ENCODE results near the gene MTA3. TPM values are rescaled to one million over a fixed set of nuclear protein-coding genes. Genes with fewer than 3 reads are reported as not detected.

Gene MTA3
- total and polyA plus RNA-seq, 2 donors (not counting 3 experiments of a cell fraction or from before 2014, with no cell fraction given): 36.3 to 53.3 TPM

DNA sequence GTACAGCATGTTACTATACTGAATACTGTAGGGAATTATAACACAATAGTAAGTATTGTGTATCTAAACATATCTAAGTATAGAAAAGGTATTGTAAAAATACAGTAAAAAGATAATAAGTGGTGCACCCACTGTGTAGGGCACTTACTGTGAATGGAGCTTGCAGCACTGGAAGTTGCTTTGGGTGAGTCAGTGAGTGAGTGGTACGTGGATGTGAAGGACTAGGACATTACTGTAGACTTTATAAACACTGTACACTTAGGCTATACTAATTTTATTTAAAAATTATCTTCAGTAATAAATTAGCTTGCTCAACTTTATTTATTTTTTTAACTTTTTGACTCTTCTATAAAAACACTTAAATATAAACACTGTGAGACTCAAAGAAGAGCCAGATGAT is 82.6 kb downstream of the MTA3 start:
- FAIRE-seq (no peak), DNase-seq (ENCODE audit: low read depth, low spot score) (no peak)
- no peak overlapping the region for H3K27ac ChIP-seq (ENCODE audit: insufficient read depth, low read depth, low read length)
- H3K27me3 ChIP-seq (ENCODE audit: control insufficient read depth in 2 of 2, insufficient read depth in 2 of 2, low read length in 2 of 2): no peaks in the 10 kb centered on the region
- peaks cover 0 to 3% of the 10 kb centered on the region in 2 experiments for H3K36me3 ChIP-seq (ENCODE audit: control insufficient read depth in 2 of 2, extremely low read depth in 1 of 2, insufficient read depth in 2 of 2, low read length in 2 of 2)
- no peaks in the 10 kb centered on the region for H3K9me3 ChIP-seq (replicated peaks; ENCODE audit: control insufficient read depth, insufficient read depth, low read length)
- H2AFZ ChIP-seq (ENCODE audit: low read depth, low read length): no peak overlapping the region
- BruUV-seq (replicated peaks): no TSS peak
- H3K9ac ChIP-seq (replicated peaks; ENCODE audit: extremely low read depth, insufficient read depth, low read length): no peak overlapping the region
- dilution Hi-C loops (cut with MboI; ENCODE audit: extremely low pct_ligation_motif_present, low sequenced_read_pairs): no loop called here
- H3K4me2 ChIP-seq (ENCODE audit: insufficient read depth, low read length): no peak overlapping the region
- no peaks in the 10 kb centered on the region for H3K79me2 ChIP-seq (ENCODE audit: control insufficient read depth, insufficient read depth, low read length)
- intact Hi-C loops (cut with micrococcal nuclease): no loop called here
- no peak overlapping the region for H3K4me3 ChIP-seq (replicated peaks in 1 of 3; ENCODE audit: insufficient read depth in 1 of 3, low read depth in 1 of 3, low read length in 3 of 3)
- POLR2A ChIA-PET: no interaction called here
- H4K20me1 ChIP-seq (replicated peaks; ENCODE audit: control insufficient read depth, extremely low read depth, insufficient read depth, low read length): no peaks in the 10 kb centered on the region
- CTCF ChIA-PET: no interaction called here
- H3K9me1 ChIP-seq (replicated peaks; ENCODE audit: control insufficient read depth, extremely low read depth, insufficient read depth, low read length): no peaks in the 10 kb centered on the region
- H3K4me1 ChIP-seq (ENCODE audit: control insufficient read depth, extremely low read depth, insufficient read depth, low read length): peaks cover 12% of the 10 kb centered on the region
- TF ChIP-seq JUN (IDR thresholded peaks at IDR 0.05; ENCODE audit: borderline replicate concordance, insufficient read depth, insufficient read length, low read depth): no peak
- TF ChIP-seq POLR2A (IDR thresholded peaks at IDR 0.05; ENCODE audit: low read depth, low read length): no peak
- TF ChIP-seq POLR2AphosphoS5 (IDR thresholded peaks at IDR 0.05; ENCODE audit: insufficient read depth, low read depth, low read length): no peak
- TF ChIP-seq, protein P1, sequence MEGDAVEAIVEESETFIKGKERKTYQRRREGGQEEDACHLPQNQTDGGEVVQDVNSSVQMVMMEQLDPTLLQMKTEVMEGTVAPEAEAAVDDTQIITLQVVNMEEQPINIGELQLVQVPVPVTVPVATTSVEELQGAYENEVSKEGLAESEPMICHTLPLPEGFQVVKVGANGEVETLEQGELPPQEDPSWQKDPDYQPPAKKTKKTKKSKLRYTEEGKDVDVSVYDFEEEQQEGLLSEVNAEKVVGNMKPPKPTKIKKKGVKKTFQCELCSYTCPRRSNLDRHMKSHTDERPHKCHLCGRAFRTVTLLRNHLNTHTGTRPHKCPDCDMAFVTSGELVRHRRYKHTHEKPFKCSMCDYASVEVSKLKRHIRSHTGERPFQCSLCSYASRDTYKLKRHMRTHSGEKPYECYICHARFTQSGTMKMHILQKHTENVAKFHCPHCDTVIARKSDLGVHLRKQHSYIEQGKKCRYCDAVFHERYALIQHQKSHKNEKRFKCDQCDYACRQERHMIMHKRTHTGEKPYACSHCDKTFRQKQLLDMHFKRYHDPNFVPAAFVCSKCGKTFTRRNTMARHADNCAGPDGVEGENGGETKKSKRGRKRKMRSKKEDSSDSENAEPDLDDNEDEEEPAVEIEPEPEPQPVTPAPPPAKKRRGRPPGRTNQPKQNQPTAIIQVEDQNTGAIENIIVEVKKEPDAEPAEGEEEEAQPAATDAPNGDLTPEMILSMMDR (IDR thresholded peaks at IDR 0.05; ENCODE audit: extremely low read depth in 1 of 2, insufficient read depth in 1 of 2, low read depth in 1 of 2, low read length in 2 of 2): no peak
- no peak for TF ChIP-seq GATA2 (IDR thresholded peaks at IDR 0.05; ENCODE audit: insufficient read depth, insufficient read length, low read depth, low read length)
- no peak for TF ChIP-seq MYC (IDR thresholded peaks at IDR 0.05; ENCODE audit: low read depth, low read length)
- TF ChIP-seq, protein P2, sequence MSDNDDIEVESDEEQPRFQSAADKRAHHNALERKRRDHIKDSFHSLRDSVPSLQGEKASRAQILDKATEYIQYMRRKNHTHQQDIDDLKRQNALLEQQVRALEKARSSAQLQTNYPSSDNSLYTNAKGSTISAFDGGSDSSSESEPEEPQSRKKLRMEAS (IDR thresholded peaks at IDR 0.05; ENCODE audit: insufficient read depth, insufficient read length): no peak

Data from endothelial cell of umbilical vein (primary cell).